Nephron (organoid): ENCODE results near the gene ITGB5.

Experiments
- H3K27ac Mint-ChIP-seq, 3 experiments: 2 replicates each; pipeline ENCODE4 v1.8.0; 2020; ENCODE audit warnings: mixed read lengths in 3 of 3, mild to moderate bottlenecking in 2 of 3, moderate library complexity in 1 of 3
- H3K27me3 Mint-ChIP-seq: 2 replicates; pipeline ENCODE4 v1.8.0; 2021; ENCODE audit warnings: low read depth, mild to moderate bottlenecking, moderate library complexity, mixed read lengths
- H3K36me3 Mint-ChIP-seq: 2 replicates; pipeline ENCODE4 v1.8.0; 2020; ENCODE audit warnings: low read depth, mixed read lengths
- H3K4me1 Mint-ChIP-seq: 2 replicates; pipeline ENCODE4 v1.8.0; 2020; ENCODE audit warnings: mixed read lengths
- H3K4me3 Mint-ChIP-seq, 3 experiments: 2 replicates each; pipeline ENCODE4 v1.8.0; 2020; ENCODE audit warnings: mild to moderate bottlenecking in 3 of 3, mixed read lengths in 3 of 3, moderate library complexity in 2 of 3
- H3K9me3 Mint-ChIP-seq: 2 replicates; pipeline ENCODE4 v1.8.0; 2020; ENCODE audit warnings: mixed read lengths
- CTCF ChIP-seq, 3 experiments: fragments of 200-600 bp; sonication (generic); IDR thresholded peaks; one replicate each; pipeline ENCODE4 v1.5.0; 2021; ENCODE audit warnings: antibody characterized with exemption in 3 of 3; ENCODE audit not compliant: unreplicated experiment in 3 of 3

The ITGB5 gene

DNA sequence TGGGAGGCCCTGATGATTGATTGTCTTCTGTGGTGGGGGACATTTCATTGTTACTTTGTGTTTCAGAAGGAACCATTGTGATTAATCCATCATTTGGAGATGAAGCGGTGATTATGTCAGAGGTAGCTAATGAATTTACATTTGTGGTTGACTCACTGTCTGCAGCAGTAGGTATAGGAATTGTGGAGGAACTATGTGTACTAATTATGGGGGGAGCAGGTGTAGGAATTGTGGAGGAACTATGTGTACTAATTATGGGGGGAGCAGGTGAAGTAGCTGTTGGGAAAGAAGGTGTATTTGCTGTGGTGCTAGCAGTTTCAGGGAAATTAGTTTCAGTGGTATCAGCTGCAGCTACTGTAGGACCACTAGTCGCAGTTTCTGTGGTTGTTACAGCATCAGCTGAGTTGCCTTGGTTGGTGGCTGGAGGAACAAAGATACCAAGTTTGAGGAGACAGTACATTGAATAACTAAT is 40.4 kb upstream of the ITGB5 start:
- Mint-ChIP-seq H3K9me3 (no peaks in the 10 kb centered on the region), H3K27ac (no peak overlapping the region), H3K36me3 (no peaks in the 10 kb centered on the region)

DNA sequence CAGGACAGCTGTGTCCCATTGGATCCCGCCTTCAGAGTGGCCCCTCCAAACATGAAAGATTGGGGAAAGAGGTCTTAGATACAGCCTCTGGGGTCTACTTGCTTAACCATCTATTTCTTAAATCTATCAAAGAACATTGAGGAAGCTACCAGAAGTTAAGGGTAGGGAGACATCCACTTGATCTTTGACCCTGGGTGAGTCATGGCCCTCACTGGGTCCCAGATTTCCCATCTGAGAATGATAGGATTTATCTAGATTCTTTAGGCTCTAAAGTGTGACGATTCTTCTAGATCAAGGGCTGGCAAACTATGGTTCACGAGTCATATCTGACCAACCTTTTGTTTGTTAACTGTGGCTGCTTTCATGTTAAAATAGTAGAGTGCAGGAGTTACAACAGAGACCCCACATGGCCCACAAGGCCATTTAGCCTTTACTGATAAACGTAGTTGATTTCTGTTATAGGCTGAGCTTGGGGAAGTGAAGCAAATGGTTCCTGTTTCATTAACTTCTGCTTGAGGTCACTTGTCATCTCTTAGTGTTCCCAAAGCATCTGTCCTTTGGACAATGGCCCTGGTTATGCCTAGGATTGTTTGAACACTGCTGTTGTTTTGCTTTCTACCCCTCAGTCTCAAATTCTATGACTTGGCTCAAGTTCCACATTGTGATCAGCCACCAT is 39.4 kb upstream of the ITGB5 start:
- TF ChIP-seq CTCF (IDR thresholded peaks at IDR 0.05; ENCODE audit: unreplicated experiment in 3 of 3) = no peak
- H3K27ac Mint-ChIP-seq = no peak overlapping the region
- no peaks in the 10 kb centered on the region for H3K9me3 Mint-ChIP-seq
- no peak overlapping the region for H3K4me3 Mint-ChIP-seq
- no peaks in the 10 kb centered on the region for H3K4me1 Mint-ChIP-seq
- no peaks in the 10 kb centered on the region for H3K36me3 Mint-ChIP-seq
- peaks cover 6% of the 10 kb centered on the region for H3K27me3 Mint-ChIP-seq

More for the DNA sequence above, 40.4 kb upstream of the ITGB5 start:
- no peak for TF ChIP-seq CTCF (IDR thresholded peaks at IDR 0.05; ENCODE audit: unreplicated experiment in 3 of 3)
- peaks cover 8% of the 10 kb centered on the region for H3K27me3 Mint-ChIP-seq
- H3K4me1 Mint-ChIP-seq = no peaks in the 10 kb centered on the region
- no peak overlapping the region for H3K4me3 Mint-ChIP-seq

DNA sequence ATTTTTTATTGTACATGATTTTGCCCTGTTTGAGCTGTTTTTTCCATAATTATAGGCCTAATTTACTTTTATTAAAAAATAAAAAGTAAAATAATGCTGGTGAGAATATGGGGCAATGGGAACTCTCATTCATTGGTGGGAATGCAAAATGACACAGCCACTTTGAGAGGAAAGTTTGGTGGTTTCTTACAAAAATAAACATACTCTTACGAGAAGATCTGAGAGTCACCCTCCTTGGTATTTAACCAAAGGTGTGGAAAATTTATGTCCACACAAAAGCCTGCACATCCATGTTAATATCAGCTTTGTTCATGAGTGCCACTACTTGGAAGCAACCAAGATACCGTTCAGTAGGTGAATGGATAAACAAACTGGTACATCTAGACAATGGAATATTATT is 37.6 kb upstream of the ITGB5 start:
- H3K27ac Mint-ChIP-seq = no peak overlapping the region
- H3K9me3 Mint-ChIP-seq = no peaks in the 10 kb centered on the region
- H3K36me3 Mint-ChIP-seq = no peaks in the 10 kb centered on the region
- H3K27me3 Mint-ChIP-seq = peaks cover 7% of the 10 kb centered on the region
- H3K4me1 Mint-ChIP-seq = no peaks in the 10 kb centered on the region
- H3K4me3 Mint-ChIP-seq = no peak overlapping the region
- TF ChIP-seq CTCF (IDR thresholded peaks at IDR 0.05; ENCODE audit: unreplicated experiment in 3 of 3) = no peak

- H3K4me1 Mint-ChIP-seq = no peaks in the 10 kb centered on the region
- H3K36me3 Mint-ChIP-seq = no peaks in the 10 kb centered on the region
- no peaks in the 10 kb centered on the region for H3K9me3 Mint-ChIP-seq
- peaks cover 10% of the 10 kb centered on the region for H3K27me3 Mint-ChIP-seq
- no peak for TF ChIP-seq CTCF (IDR thresholded peaks at IDR 0.05; ENCODE audit: unreplicated experiment in 3 of 3)
- no peak overlapping the region for H3K4me3 Mint-ChIP-seq
- H3K27ac Mint-ChIP-seq = no peak overlapping the region
Observed at GRCh38 chr3:124923833-124924232, 36.7 kb upstream of the ITGB5 start.

GRCh38 chr3:124920718-124921117 is 33.6 kb upstream of the ITGB5 start:
- no peak for TF ChIP-seq CTCF (IDR thresholded peaks at IDR 0.05; ENCODE audit: unreplicated experiment in 3 of 3)
- H3K9me3 Mint-ChIP-seq = no peaks in the 10 kb centered on the region
- H3K27me3 Mint-ChIP-seq = peaks cover 21% of the 10 kb centered on the region
- H3K27ac Mint-ChIP-seq = no peak overlapping the region
- H3K4me3 Mint-ChIP-seq = no peak overlapping the region
- H3K4me1 Mint-ChIP-seq = no peaks in the 10 kb centered on the region
- H3K36me3 Mint-ChIP-seq = no peaks in the 10 kb centered on the region

DNA sequence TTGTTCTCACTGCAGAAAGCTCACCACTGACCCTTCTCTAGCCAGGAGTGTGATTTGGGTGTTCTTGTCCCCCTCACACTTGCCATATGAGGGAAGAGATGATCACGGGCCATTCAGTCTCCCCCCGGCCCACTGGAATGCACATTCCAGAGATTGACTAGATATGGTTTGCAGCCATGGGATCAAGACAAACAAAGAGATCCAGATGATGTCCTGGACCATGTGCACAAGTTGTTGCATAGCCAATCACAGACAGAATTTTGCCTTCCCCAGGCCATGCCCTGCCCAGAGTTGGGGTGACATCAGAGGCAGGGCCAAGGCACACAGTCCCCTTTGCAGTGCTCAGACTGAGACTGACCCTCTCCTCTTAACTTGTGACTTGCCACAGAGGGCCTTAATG is 32.6 kb upstream of the ITGB5 start:
- no peaks in the 10 kb centered on the region for H3K4me1 Mint-ChIP-seq
- no peak overlapping the region for H3K27ac Mint-ChIP-seq
- no peaks in the 10 kb centered on the region for H3K36me3 Mint-ChIP-seq
- TF ChIP-seq CTCF (IDR thresholded peaks at IDR 0.05; ENCODE audit: unreplicated experiment in 3 of 3) = no peak
- H3K27me3 Mint-ChIP-seq = peaks cover 21% of the 10 kb centered on the region
- H3K4me3 Mint-ChIP-seq = no peak overlapping the region
- H3K9me3 Mint-ChIP-seq = no peaks in the 10 kb centered on the region
